ENCODE measurements around the gene TYW1. TPM values are rescaled to one million over a fixed set of nuclear protein-coding genes. Genes with fewer than 3 reads are reported as not detected.
"Not testable (repeated sequence)": the region's sequence is repeated elsewhere in the genome, so short reads cannot be mapped to it uniquely, and the experiment has no call there.

TYW1 gene
- total RNA-seq, 2 donors from 2014 or later: 11.1 to 16.2 TPM

DNA sequence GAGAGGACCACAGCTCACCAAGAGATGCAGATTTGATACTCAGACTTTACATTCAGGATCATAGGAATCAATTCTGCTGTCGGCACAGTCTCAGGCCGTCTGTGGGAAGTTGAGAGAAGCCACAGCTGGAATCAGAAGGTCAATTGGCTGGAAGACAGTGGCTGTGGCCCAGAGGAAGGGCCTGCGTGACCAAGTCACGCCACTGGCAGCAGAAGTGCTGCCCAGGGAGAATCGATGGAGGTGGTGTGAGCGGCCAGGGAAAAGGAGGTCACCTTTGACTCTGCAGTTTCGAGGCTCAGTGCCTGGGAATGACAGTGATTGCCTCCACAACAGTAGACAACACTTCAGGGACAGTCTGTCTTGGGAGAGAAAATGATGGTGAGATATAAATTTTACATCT is 239.6 kb downstream of the TYW1 start:
- peak overlapping the region; percentile 4 for H3K27ac Mint-ChIP-seq
- H3K27me3 Mint-ChIP-seq; H3K4me3 Mint-ChIP-seq; H3K4me1 Mint-ChIP-seq; H3K9me3 Mint-ChIP-seq; ATAC-seq (replicated peaks): not testable (repeated sequence)
- peaks cover 33% of the 10 kb centered on the region for H3K36me3 Mint-ChIP-seq (ENCODE audit: low read depth)

DNA sequence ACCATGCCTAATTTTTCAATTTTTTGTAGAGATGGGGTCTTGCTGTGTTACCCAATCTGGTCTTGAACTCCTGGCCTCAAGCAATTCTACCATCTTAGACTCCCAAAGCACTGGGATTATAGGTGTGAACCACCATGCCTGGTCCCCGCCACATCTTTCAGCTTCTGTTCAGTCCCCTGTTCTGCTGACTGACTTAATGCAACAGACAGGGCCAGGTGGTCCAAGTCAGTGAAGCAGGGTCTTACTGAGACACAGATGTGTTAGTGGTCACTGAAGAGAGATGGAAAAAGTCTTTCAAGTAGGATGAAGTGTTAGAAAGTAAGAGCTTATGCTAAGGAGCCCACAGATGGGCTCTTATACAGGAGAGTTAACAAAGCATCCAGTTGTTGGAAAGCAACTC is 246.2 kb downstream of the TYW1 start:
- H3K9me3 Mint-ChIP-seq; ATAC-seq (replicated peaks); H3K27ac Mint-ChIP-seq; H3K4me3 Mint-ChIP-seq; H3K27me3 Mint-ChIP-seq; H3K4me1 Mint-ChIP-seq: not testable (repeated sequence)
- H3K36me3 Mint-ChIP-seq (ENCODE audit: low read depth): peaks cover 20% of the 10 kb centered on the region

DNA sequence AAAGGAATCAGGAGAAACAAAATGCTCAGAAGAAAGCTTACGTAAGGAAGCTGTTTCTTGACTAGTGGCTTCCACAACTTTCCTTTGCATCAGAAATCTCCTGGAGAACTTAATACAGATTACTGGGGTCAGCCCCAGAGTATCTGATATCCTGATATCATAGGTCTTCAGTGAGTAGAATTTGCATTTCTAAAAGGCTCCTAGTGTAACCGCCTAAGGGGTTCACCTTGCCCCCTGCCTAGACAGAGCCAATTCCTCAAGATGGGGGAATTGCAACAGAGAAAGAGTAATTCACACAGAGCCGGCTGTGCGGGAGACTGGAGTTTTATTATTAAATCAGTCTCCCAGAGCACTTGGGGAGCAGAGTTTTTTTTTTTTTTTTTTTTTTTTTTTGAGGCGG is 251.7 kb downstream of the TYW1 start:
- ATAC-seq (replicated peaks); H3K4me1 Mint-ChIP-seq; H3K27me3 Mint-ChIP-seq; H3K27ac Mint-ChIP-seq; H3K4me3 Mint-ChIP-seq; H3K9me3 Mint-ChIP-seq; H3K36me3 Mint-ChIP-seq (ENCODE audit: low read depth): not testable (repeated sequence)

- peak; percentile 24 for ATAC-seq (replicated peaks)
- Mint-ChIP-seq H3K36me3 (ENCODE audit: low read depth) (no peaks in the 10 kb centered on the region), H3K4me1 (peaks cover 8% of the 10 kb centered on the region), H3K27me3 (no peaks in the 10 kb centered on the region), H3K9me3 (peaks cover 6% of the 10 kb centered on the region), H3K27ac (no peak overlapping the region), H3K4me3 (no peak overlapping the region)
Measured at GRCh38 chr7:67251986-67252558, 255.4 kb downstream of the TYW1 start.

- H3K4me1 Mint-ChIP-seq: peaks cover 13% of the 10 kb centered on the region
- H3K27me3 Mint-ChIP-seq; H3K27ac Mint-ChIP-seq; H3K9me3 Mint-ChIP-seq; H3K4me3 Mint-ChIP-seq; H3K36me3 Mint-ChIP-seq (ENCODE audit: low read depth): not testable (repeated sequence)
- peak; percentile 87 for ATAC-seq (replicated peaks)
Measured at GRCh38 chr7:67255076-67255475, 258.4 kb downstream of the TYW1 start.

DNA sequence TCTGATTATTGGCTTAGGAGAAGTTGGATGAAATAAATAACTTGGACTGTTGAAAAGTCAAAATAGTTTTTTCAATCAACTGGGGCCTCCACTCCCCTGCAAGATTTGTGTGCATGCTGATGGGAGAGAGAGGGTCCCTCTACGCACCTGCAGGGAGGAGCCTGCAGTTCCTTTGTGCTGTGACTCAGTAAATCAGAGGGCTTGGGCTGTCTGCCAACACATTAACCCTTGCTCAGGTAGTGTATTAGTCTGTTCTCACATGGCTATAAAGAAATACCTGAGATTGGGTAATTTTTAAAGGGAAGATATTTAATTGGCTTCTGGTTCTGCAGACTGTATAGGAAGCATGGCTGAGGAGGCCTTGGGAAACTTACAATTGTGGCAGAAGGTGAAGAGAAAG is 261.1 kb downstream of the TYW1 start:
- H3K9me3 Mint-ChIP-seq; H3K27me3 Mint-ChIP-seq; H3K36me3 Mint-ChIP-seq (ENCODE audit: low read depth); ATAC-seq (replicated peaks); H3K27ac Mint-ChIP-seq; H3K4me3 Mint-ChIP-seq: not testable (repeated sequence)
- H3K4me1 Mint-ChIP-seq: peaks cover 10% of the 10 kb centered on the region

- H3K27me3 Mint-ChIP-seq; H3K36me3 Mint-ChIP-seq (ENCODE audit: low read depth); H3K9me3 Mint-ChIP-seq; H3K4me3 Mint-ChIP-seq; H3K27ac Mint-ChIP-seq; ATAC-seq (replicated peaks): not testable (repeated sequence)
- H3K4me1 Mint-ChIP-seq: peaks cover 10% of the 10 kb centered on the region
Measured at GRCh38 chr7:67259363-67259762, 262.7 kb downstream of the TYW1 start.

- ATAC-seq (replicated peaks); H3K9me3 Mint-ChIP-seq; H3K27ac Mint-ChIP-seq; H3K4me1 Mint-ChIP-seq; H3K27me3 Mint-ChIP-seq; H3K4me3 Mint-ChIP-seq; H3K36me3 Mint-ChIP-seq (ENCODE audit: low read depth): not testable (repeated sequence)
Measured at GRCh38 chr7:67260166-67260586, 263.5 kb downstream of the TYW1 start.

- H3K4me1 Mint-ChIP-seq; ATAC-seq (replicated peaks); H3K9me3 Mint-ChIP-seq; H3K36me3 Mint-ChIP-seq (ENCODE audit: low read depth); H3K27me3 Mint-ChIP-seq; H3K27ac Mint-ChIP-seq; H3K4me3 Mint-ChIP-seq: not testable (repeated sequence)
Measured at GRCh38 chr7:67264000-67264399, 267.4 kb downstream of the TYW1 start.

GRCh38 chr7:67266070-67266469 is 269.4 kb downstream of the TYW1 start:
- H3K27ac Mint-ChIP-seq; H3K36me3 Mint-ChIP-seq (ENCODE audit: low read depth); H3K27me3 Mint-ChIP-seq; H3K9me3 Mint-ChIP-seq; ATAC-seq (replicated peaks); H3K4me1 Mint-ChIP-seq; H3K4me3 Mint-ChIP-seq: not testable (repeated sequence)

DNA sequence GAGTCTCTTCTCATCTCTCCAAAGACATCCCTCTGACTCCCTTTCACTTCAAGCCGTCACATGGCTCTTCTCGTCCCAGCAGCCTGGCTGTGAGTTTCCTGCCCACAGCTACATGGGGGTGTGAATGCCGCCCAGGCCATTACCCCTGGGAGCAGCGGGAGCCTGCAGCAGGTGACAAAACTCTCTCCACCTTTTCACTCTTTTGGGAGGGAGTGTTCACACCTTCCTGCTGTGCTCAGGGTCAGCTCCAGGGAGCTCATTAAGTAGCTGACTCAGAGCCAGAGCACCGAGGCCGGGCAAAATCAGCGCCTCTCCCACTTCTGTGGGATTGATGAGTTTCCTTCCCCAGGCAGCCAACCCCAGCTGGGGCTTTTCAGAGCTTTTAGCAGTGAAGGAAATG is 271.3 kb downstream of the TYW1 start:
- H3K4me1 Mint-ChIP-seq: no peaks in the 10 kb centered on the region
- no peaks in the 10 kb centered on the region for H3K36me3 Mint-ChIP-seq (ENCODE audit: low read depth)
- no peak for ATAC-seq (replicated peaks)
- no peak overlapping the region for H3K27ac Mint-ChIP-seq
- no peak overlapping the region for H3K4me3 Mint-ChIP-seq
- H3K27me3 Mint-ChIP-seq: no peaks in the 10 kb centered on the region
- H3K9me3 Mint-ChIP-seq: no peaks in the 10 kb centered on the region

DNA sequence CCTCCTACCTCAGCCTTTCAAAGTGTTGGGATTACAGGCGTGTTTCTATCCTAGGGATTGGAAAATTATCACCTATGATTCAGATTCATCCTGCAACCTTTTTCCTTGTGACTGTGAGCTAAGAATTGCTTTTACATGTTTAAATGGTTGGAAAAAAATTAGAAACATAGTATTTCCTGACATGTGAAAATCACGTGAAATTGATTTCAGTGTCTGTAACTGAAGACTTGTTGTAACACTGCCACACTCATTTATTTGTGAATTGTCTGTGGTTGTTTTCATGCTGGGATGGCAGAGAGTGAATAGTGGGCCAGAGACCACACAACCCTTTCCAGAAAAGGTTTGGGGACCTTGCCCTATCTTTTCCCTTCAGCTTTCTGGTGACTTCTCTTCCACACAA is 273.3 kb downstream of the TYW1 start:
- H3K36me3 Mint-ChIP-seq (ENCODE audit: low read depth); H3K27ac Mint-ChIP-seq; ATAC-seq (replicated peaks); H3K4me1 Mint-ChIP-seq; H3K9me3 Mint-ChIP-seq; H3K27me3 Mint-ChIP-seq; H3K4me3 Mint-ChIP-seq: not testable (repeated sequence)

Other genes with a start within 250 kb of the TYW1 start
- 10 to 100 TPM; 67.4 to 85.7 TPM for gene TMEM248, start 75.6 kb upstream of the TYW1 start, total RNA-seq
- 10 to 100 TPM; 35.7 to 60.6 TPM for gene SBDS, start 1.2 kb upstream of the TYW1 start, total RNA-seq

Measured in activated T-helper 17 cell treated with anti-CD3 and anti-CD28 coated beads, Interleukin-2, amount 50 U/mL, for 72 hours (primary cell).